ENCODE results near the gene NIPSNAP2. TPM values are rescaled to one million over a fixed set of nuclear protein-coding genes. Genes with fewer than 3 reads are reported as not detected.

Gene NIPSNAP2
- total RNA-seq, 1 donor from 2014 or later: 47.7 TPM

GRCh38 chr7:55969391-55969790 is 5.0 kb downstream of the NIPSNAP2 start:
- DNase-seq (no peak), ATAC-seq (no peak)
- Histone ChIP-seq H3K27ac (no peak overlapping the region), H3K36me3 (no peaks in the 10 kb centered on the region), H3K27me3 (no peaks in the 10 kb centered on the region), H3K4me3 (no peak overlapping the region), H3K9me3 (no peaks in the 10 kb centered on the region), H3K4me1 (peaks cover 13% of the 10 kb centered on the region)
- intact Hi-C loops (cut with DNase I): no loop called here
- TF ChIP-seq, protein P1, sequence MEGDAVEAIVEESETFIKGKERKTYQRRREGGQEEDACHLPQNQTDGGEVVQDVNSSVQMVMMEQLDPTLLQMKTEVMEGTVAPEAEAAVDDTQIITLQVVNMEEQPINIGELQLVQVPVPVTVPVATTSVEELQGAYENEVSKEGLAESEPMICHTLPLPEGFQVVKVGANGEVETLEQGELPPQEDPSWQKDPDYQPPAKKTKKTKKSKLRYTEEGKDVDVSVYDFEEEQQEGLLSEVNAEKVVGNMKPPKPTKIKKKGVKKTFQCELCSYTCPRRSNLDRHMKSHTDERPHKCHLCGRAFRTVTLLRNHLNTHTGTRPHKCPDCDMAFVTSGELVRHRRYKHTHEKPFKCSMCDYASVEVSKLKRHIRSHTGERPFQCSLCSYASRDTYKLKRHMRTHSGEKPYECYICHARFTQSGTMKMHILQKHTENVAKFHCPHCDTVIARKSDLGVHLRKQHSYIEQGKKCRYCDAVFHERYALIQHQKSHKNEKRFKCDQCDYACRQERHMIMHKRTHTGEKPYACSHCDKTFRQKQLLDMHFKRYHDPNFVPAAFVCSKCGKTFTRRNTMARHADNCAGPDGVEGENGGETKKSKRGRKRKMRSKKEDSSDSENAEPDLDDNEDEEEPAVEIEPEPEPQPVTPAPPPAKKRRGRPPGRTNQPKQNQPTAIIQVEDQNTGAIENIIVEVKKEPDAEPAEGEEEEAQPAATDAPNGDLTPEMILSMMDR (IDR thresholded peaks at IDR 0.05): no peak

GRCh38 chr7:55970561-55970960 is 6.2 kb downstream of the NIPSNAP2 start:
- no peaks in the 10 kb centered on the region for H3K9me3 ChIP-seq
- H3K27ac ChIP-seq: no peak overlapping the region
- H3K27me3 ChIP-seq: no peaks in the 10 kb centered on the region
- peaks cover 9% of the 10 kb centered on the region for H3K4me1 ChIP-seq
- intact Hi-C loops (cut with DNase I): no loop called here
- DNase-seq: no peak
- TF ChIP-seq, protein P1 (IDR thresholded peaks at IDR 0.05): no peak
- ATAC-seq: no peak
- no peak overlapping the region for H3K4me3 ChIP-seq
- H3K36me3 ChIP-seq: no peaks in the 10 kb centered on the region

DNA sequence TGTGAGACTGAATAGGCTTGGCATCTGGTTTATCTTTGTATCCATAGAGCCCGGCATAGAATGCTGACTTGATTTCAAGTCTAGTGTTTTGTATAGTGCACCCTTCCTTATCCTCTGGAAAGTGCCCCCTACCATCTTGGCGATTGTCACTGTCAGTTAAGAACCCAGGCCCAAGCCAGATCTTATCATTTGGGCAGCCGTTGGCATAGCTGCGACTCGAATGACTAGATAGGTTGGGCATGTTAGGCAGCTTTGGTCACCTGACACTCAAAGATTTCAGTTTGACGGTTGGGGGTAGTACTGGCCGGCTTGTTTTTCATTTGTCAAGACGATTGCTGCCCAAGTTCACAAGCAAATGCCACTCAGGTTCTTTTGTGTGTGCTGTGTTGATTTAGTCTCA is 6.6 kb downstream of the NIPSNAP2 start:
- TF ChIP-seq, protein P1 (IDR thresholded peaks at IDR 0.05): no peak
- Histone ChIP-seq H3K27ac (no peak overlapping the region), H3K27me3 (no peaks in the 10 kb centered on the region), H3K4me3 (no peak overlapping the region), H3K36me3 (no peaks in the 10 kb centered on the region), H3K4me1 (peaks cover 5% of the 10 kb centered on the region), H3K9me3 (no peaks in the 10 kb centered on the region)
- no peak for DNase-seq
- peak; percentile 40 for ATAC-seq
- intact Hi-C loops (cut with DNase I): no loop called here

- H3K4me3 ChIP-seq: no peak overlapping the region
- ATAC-seq: no peak
- no peak overlapping the region for H3K27ac ChIP-seq
- no peak for DNase-seq
- no peaks in the 10 kb centered on the region for H3K4me1 ChIP-seq
- intact Hi-C loops (cut with DNase I): no loop called here
- H3K36me3 ChIP-seq: peaks cover 6% of the 10 kb centered on the region
- no peaks in the 10 kb centered on the region for H3K9me3 ChIP-seq
- no peaks in the 10 kb centered on the region for H3K27me3 ChIP-seq
- TF ChIP-seq, protein P1 (IDR thresholded peaks at IDR 0.05): no peak
Observed at GRCh38 chr7:55973747-55974250, 9.4 kb downstream of the NIPSNAP2 start.

GRCh38 chr7:55975988-55976633 is 11.7 kb downstream of the NIPSNAP2 start:
- ATAC-seq: no peak
- Histone ChIP-seq H3K36me3 (peaks cover 29% of the 10 kb centered on the region), H3K27me3 (no peaks in the 10 kb centered on the region), H3K9me3 (no peaks in the 10 kb centered on the region), H3K27ac (no peak overlapping the region), H3K4me3 (no peak overlapping the region), H3K4me1 (no peaks in the 10 kb centered on the region)
- intact Hi-C loops (cut with DNase I): no loop called here
- no peak for DNase-seq
- TF ChIP-seq, protein P1 (IDR thresholded peaks at IDR 0.05): no peak

Data from upper lobe of right lung (tissue), 1 donor.